Hematopoietic multipotent progenitor cell (in vitro differentiated cells): ENCODE data around the gene RASA3. TPM values are rescaled to one million over a fixed set of nuclear protein-coding genes. Genes with fewer than 3 reads are reported as not detected.
"Not testable (repeated sequence)": the region's sequence is repeated elsewhere in the genome, so short reads cannot be mapped to it uniquely, and the experiment has no call there.

Experiments
- DNase-seq, 3 donors: peaks; one replicate each; pipeline ENCODE4 v3.0.0-alpha.2; 2011 to 2015; ENCODE audit warnings: low read depth in 2 of 3, low spot score in 2 of 3
- total RNA-seq: library from RNA; depleted of rRNA; stranded (reverse); fragments of >200 nt; gene quantifications from one replicate; pipeline ENCODE4 v1.2.3, GENCODE V29; 2012

The RASA3 gene
- total RNA-seq, 1 donor, result 22.9 TPM

GRCh38 chr13:114128624-114129522, 3.5 kb downstream of the RASA3 start:
- DNase-seq, result peak; percentile 58 to 97 (median 94)

GRCh38 chr13:114128348-114128623, 4.1 kb downstream of the RASA3 start:
- DNase-seq, result no peak

GRCh38 chr13:114127473-114128347, 4.7 kb downstream of the RASA3 start:
- no peak for DNase-seq

- no peak for DNase-seq
These were observed 5.5 kb downstream of the RASA3 start for GRCh38 chr13:114126789-114127472.

- not testable (repeated sequence) for DNase-seq
These were observed 6.3 kb downstream of the RASA3 start for GRCh38 chr13:114126086-114126485.

- no peak for DNase-seq
These were observed 6.8 kb downstream of the RASA3 start for GRCh38 chr13:114125589-114125988.

GRCh38 chr13:114124921-114125320, 7.5 kb downstream of the RASA3 start:
- peak in 2 of 3 donors; percentile 64 to 68 for DNase-seq

- no peak for DNase-seq
These were observed 8.0 kb downstream of the RASA3 start for GRCh38 chr13:114124431-114124830.

- no peak for DNase-seq
These were observed 8.5 kb downstream of the RASA3 start for GRCh38 chr13:114123876-114124275.

GRCh38 chr13:114123448-114123847, 9.0 kb downstream of the RASA3 start:
- no peak for DNase-seq

- no peak for DNase-seq
These were observed 9.7 kb downstream of the RASA3 start for GRCh38 chr13:114122591-114123211.

GRCh38 chr13:114122127-114122511, 10.3 kb downstream of the RASA3 start:
- DNase-seq, result no peak

- no peak for DNase-seq
These were observed 10.8 kb downstream of the RASA3 start for GRCh38 chr13:114121496-114122126.

GRCh38 chr13:114121031-114121430, 11.4 kb downstream of the RASA3 start:
- DNase-seq, result no peak

GRCh38 chr13:114120591-114121011, 11.8 kb downstream of the RASA3 start:
- no peak for DNase-seq

- no peak for DNase-seq
These were observed 13.2 kb downstream of the RASA3 start for GRCh38 chr13:114119196-114119595.

- no peak for DNase-seq
These were observed 13.8 kb downstream of the RASA3 start for GRCh38 chr13:114118511-114119123.

- no peak for DNase-seq
These were observed 14.3 kb downstream of the RASA3 start for GRCh38 chr13:114118086-114118485.

GRCh38 chr13:114117341-114117874, 15.0 kb downstream of the RASA3 start:
- not testable (repeated sequence) for DNase-seq

- DNase-seq, result no peak
These were observed 15.7 kb downstream of the RASA3 start for GRCh38 chr13:114116734-114117133.
